ENCODE measurements around the gene DCAF4L1.

- no peak for TF ChIP-seq POLR2A (IDR thresholded peaks at IDR 0.05; ENCODE audit: low read length)
- TF ChIP-seq CHD4 (IDR thresholded peaks at IDR 0.05; ENCODE audit: borderline replicate concordance): no peak
- TF ChIP-seq, protein P1, sequence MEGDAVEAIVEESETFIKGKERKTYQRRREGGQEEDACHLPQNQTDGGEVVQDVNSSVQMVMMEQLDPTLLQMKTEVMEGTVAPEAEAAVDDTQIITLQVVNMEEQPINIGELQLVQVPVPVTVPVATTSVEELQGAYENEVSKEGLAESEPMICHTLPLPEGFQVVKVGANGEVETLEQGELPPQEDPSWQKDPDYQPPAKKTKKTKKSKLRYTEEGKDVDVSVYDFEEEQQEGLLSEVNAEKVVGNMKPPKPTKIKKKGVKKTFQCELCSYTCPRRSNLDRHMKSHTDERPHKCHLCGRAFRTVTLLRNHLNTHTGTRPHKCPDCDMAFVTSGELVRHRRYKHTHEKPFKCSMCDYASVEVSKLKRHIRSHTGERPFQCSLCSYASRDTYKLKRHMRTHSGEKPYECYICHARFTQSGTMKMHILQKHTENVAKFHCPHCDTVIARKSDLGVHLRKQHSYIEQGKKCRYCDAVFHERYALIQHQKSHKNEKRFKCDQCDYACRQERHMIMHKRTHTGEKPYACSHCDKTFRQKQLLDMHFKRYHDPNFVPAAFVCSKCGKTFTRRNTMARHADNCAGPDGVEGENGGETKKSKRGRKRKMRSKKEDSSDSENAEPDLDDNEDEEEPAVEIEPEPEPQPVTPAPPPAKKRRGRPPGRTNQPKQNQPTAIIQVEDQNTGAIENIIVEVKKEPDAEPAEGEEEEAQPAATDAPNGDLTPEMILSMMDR (IDR thresholded peaks at IDR 0.05): no peak
- TF ChIP-seq CBX2 (IDR thresholded peaks at IDR 0.05; ENCODE audit: borderline replicate concordance, low read depth): no peak
- TF ChIP-seq RAD21 (conservative IDR thresholded peaks at IDR 0.05 in 1 of 2, IDR thresholded peaks at IDR 0.05 in 1 of 2): no peak
- no peak for TF ChIP-seq MAZ (IDR thresholded peaks at IDR 0.05; ENCODE audit: borderline replicate concordance, low read depth, low read length)
- no peak for TF ChIP-seq CEBPB (IDR thresholded peaks at IDR 0.05)
Observed at GRCh38 chr4:41967392-41967791, 14.2 kb upstream of the DCAF4L1 start.

Measured in A549 (cell line).